Ovary (tissue), 9 donors: ENCODE results near the gene TLR9. TPM values are rescaled to one million over a fixed set of nuclear protein-coding genes. Genes with fewer than 3 reads are reported as not detected.
A peak's percentile ranks its signal among the peaks of the same experiment; 100 is the strongest.

Experiments used
- DNase-seq, 5 donors: peaks; one replicate each; pipeline ENCODE4 v3.0.0-alpha.2; 2019 to 2020
- H3K27ac ChIP-seq, 2 donors: fragments of 200-600 bp; one replicate each; pipeline versions ENCODE4 v1.5.1 to v1.8.0; 2019 to 2022
- H3K27me3 ChIP-seq: fragments of 200-600 bp; one replicate; pipeline ENCODE4 v1.8.0; 2022
- H3K36me3 ChIP-seq: fragments of 200-600 bp; sonication (generic); one replicate; pipeline ENCODE4 v1.5.1; 2019
- H3K4me1 ChIP-seq: one replicate; pipeline ENCODE4 v1.8.1; 2013; ENCODE audit warnings: mild to moderate bottlenecking, moderate library complexity; ENCODE audit not compliant: insufficient read depth
- H3K4me3 ChIP-seq: fragments of 200-600 bp; sonication (generic); one replicate; pipeline ENCODE4 v1.5.1; 2017
- H3K9me3 ChIP-seq, 2 donors: fragments of 200-600 bp in 1 of 2; sonication (generic) in 1 of 2; one replicate each; pipeline versions ENCODE4 v1.5.1 to v1.8.1; 2013 to 2019; ENCODE audit warnings: mild to moderate bottlenecking in 1 of 2, moderate library complexity in 1 of 2
- CTCF ChIP-seq, 3 donors: fragments of 450-650 bp in 2 of 3; fragments of 200-600 bp in 1 of 3; IDR thresholded peaks; one replicate each; pipeline versions ENCODE4 v1.5.1 to v1.8.0; 2016 to 2022; ENCODE audit warnings: antibody characterized with exemption in 3 of 3, mild to moderate bottlenecking in 1 of 3
- EP300 ChIP-seq: sonication (generic); formaldehyde crosslinking; IDR thresholded peaks from one replicate; pipeline ENCODE4 v1.6.1; 2017; ENCODE audit warnings: antibody characterized with exemption
- POLR2A ChIP-seq: fragments of 450-650 bp; IDR thresholded peaks from one replicate; pipeline ENCODE4 v1.6.1; 2017; ENCODE audit warnings: antibody characterized with exemption, mild to moderate bottlenecking, moderate library complexity
- WGBS, 3 donors: extraction: QIAGEN DNeasy Blood & Tissue Kit in 1 of 3; methylation state at CpG; one replicate each; pipeline versions ENCODE4 v1.1.5 to v1.1.7; 2013 to 2017; 5-methylcytosine and 5-hydroxymethylcytosine counted together
- intact Hi-C, 4 donors: fragments of 100-400 bp; cut with DNase I; formaldehyde crosslinking; loops; one replicate each; pipeline versions ENCODE4 v1.11.0 to v1.15.1; 2022 to 2023
- polyA plus RNA-seq, 2 donors: library from polyadenylated mRNA; stranded (reverse); fragments of 200-250 nt in 1 of 2; fragments of 350-450 nt in 1 of 2; fragmentation: Illumina TruSeq in 1 of 2; extraction: RNeasy Lipid Tissue Mini Kit (QIAGEN cat#74804) in 1 of 2; gene quantifications; one replicate each; pipeline ENCODE4 v1.2.3, GENCODE V29; 2013 to 2014
- total RNA-seq, 7 donors: library from RNA; depleted of rRNA in 2 of 7; stranded (reverse); fragments of >200 nt in 2 of 7; fragmentation: NEBNext Ultra II Directional in 3 of 7; extraction: Animal tissue kit (Norgen Biotek cat#: 25700) in 3 of 7; gene quantifications; one replicate each; pipeline versions ENCODE4 v1.1.0 to v1.2.4, GENCODE V29; 2016 to 2023
- donor health status: DM: no; HTN: no; CAD: no; lungs with moderate emphysema.
- donor health status: DM: no; HTN: no; CAD: no.
- donor health status: Bipolar disorder and iron deficiency.
- donor health status: DM: yes; HTN: yes; CAD: no.
- donor health status: DM: no; HTN: no; CAD: no.
- donor health status: DM: yes; HTN: yes; CAD: no.

Gene TLR9
- total and polyA plus RNA-seq, 9 donors, result 0.15 to 1.5 (median 0.58) TPM; not detected in 2

- no peaks in the 10 kb centered on the region for H3K27me3 ChIP-seq
- intact Hi-C loops, result loop anchor here in 3 of 4 donors (5.0 kb wide), 2 partner anchors 43 to 53 kb away; partner anchors contain the start of genes WDR82 (in 2 of the 3) and GLYCTK (in 1 of the 3)
- no peak for TF ChIP-seq EP300
- TF ChIP-seq POLR2A, result no peak
- TF ChIP-seq CTCF (IDR thresholded peaks at IDR 0.05), result no peak
- DNase-seq, result peak in 3 of 5 donors; percentile 14 to 31 (median 17)
- H3K4me1 ChIP-seq, result peaks cover 16% of the 10 kb centered on the region
- no peak overlapping the region for H3K4me3 ChIP-seq
- no peak overlapping the region for H3K27ac ChIP-seq
- H3K9me3 ChIP-seq, result no peaks in the 10 kb centered on the region
- WGBS, 3 donors, result 83 to 84% (median 84%) methylated on average over 15 of the region's 15 CpGs
- no peaks in the 10 kb centered on the region for H3K36me3 ChIP-seq
Measured at GRCh38 chr3:52234516-52235447, 9.3 kb upstream of the TLR9 start.

GRCh38 chr3:52233968-52234367, 8.5 kb upstream of the TLR9 start:
- 65 to 89% (median 81%) methylated on average over 3 of the region's 3 CpGs for WGBS, 3 donors
- peak in 1 of 5 donors; percentile 27 for DNase-seq
- H3K27ac ChIP-seq, result no peak overlapping the region

GRCh38 chr3:52233108-52233591, 7.7 kb upstream of the TLR9 start:
- Histone ChIP-seq H3K36me3 (peaks cover 2% of the 10 kb centered on the region), H3K27me3 (no peaks in the 10 kb centered on the region), H3K9me3 (no peaks in the 10 kb centered on the region), H3K4me1 (peaks cover 14% of the 10 kb centered on the region), H3K4me3 (no peak overlapping the region), H3K27ac (no peak overlapping the region)
- intact Hi-C loops, result no loop called here
- no peak for TF ChIP-seq EP300
- no peak for TF ChIP-seq CTCF (IDR thresholded peaks at IDR 0.05)
- TF ChIP-seq POLR2A, result no peak
- WGBS, 3 donors, result 84 to 94% (median 89%) methylated on average over 5 of the region's 5 CpGs
- DNase-seq, result peak in 1 of 5 donors; percentile 21

More at GRCh38 chr3:52233968-52234367, 8.5 kb upstream of the TLR9 start:
- no peak for TF ChIP-seq POLR2A
- TF ChIP-seq CTCF (IDR thresholded peaks at IDR 0.05), result no peak
- TF ChIP-seq EP300, result no peak
- H3K36me3 ChIP-seq, result peaks cover 2% of the 10 kb centered on the region
- no peak overlapping the region for H3K4me3 ChIP-seq
- no peaks in the 10 kb centered on the region for H3K27me3 ChIP-seq
- intact Hi-C loops, result no loop called here
- H3K4me1 ChIP-seq, result peaks cover 16% of the 10 kb centered on the region
- H3K9me3 ChIP-seq, result no peaks in the 10 kb centered on the region

GRCh38 chr3:52232279-52233107, 7.0 kb upstream of the TLR9 start:
- Histone ChIP-seq H3K9me3 (no peaks in the 10 kb centered on the region), H3K4me1 (peaks cover 14% of the 10 kb centered on the region), H3K27ac (no peak overlapping the region), H3K4me3 (no peak overlapping the region), H3K27me3 (no peaks in the 10 kb centered on the region), H3K36me3 (peaks cover 2% of the 10 kb centered on the region)
- peak in 1 of 5 donors; percentile 25 for DNase-seq
- no peak for TF ChIP-seq CTCF (IDR thresholded peaks at IDR 0.05)
- no peak for TF ChIP-seq POLR2A
- no peak for TF ChIP-seq EP300
- WGBS, 3 donors, result 81 to 87% (median 83%) methylated on average over 27 to 28 of the region's 28 CpGs
- intact Hi-C loops, result no loop called here
